22Rv1 (cell line): ENCODE measurements around the gene ELAC1.
A peak's percentile ranks its signal among the peaks of the same experiment; 100 is the strongest.

Experiments used
- H3K27ac ChIP-seq: fragments of 450-650 bp; 2 replicates; pipeline ENCODE4 v1.5.1; 2017
- ZFX ChIP-seq: fragments of 450-650 bp; IDR thresholded peaks from 2 replicates; pipeline ENCODE4 v1.6.1; 2017; ENCODE audit warnings: antibody characterized with exemption, borderline replicate concordance
- TF ChIP-seq, protein P1 (sequence below): fragments of 450-650 bp; IDR thresholded peaks from 2 replicates; pipeline ENCODE4 v1.5.1; 2017; ENCODE audit warnings: mild to moderate bottlenecking

The ELAC1 gene

DNA sequence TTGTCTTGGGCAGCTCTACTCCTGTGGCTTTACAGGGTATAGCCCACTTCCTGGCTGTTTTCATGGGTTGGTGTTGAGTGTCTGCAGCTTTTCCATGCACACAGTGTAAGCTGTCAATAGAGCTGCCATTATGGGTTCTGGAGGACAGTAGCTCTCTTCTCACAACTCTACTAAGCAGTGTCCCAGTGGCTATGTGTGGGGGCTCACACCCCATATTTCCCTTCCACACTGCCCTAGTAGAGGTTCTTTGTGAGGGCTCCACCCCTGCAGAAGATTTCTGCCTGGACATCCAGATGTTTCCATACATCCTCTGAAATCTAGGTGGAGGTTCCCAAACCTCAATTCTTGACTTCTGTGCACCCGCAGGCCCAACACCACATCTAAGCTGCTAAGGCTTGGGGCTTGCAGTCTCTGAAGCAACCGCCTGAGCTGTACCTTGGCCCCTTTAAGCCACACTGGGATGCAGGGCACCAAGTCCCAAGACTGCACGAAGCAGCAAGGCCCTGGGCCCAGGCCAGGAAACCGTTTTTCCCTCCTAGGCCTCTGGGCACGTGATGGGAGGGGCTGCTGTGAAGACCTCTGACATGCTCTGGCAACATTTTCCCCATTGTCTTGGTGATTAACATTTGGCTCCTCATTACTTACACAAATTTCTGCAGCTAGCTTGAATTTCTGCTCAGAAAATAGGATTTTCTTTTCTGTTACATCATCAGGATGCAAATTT lies 9.4 kb downstream of the ELAC1 start:
- no peak for TF ChIP-seq ZFX
- TF ChIP-seq, protein P1, sequence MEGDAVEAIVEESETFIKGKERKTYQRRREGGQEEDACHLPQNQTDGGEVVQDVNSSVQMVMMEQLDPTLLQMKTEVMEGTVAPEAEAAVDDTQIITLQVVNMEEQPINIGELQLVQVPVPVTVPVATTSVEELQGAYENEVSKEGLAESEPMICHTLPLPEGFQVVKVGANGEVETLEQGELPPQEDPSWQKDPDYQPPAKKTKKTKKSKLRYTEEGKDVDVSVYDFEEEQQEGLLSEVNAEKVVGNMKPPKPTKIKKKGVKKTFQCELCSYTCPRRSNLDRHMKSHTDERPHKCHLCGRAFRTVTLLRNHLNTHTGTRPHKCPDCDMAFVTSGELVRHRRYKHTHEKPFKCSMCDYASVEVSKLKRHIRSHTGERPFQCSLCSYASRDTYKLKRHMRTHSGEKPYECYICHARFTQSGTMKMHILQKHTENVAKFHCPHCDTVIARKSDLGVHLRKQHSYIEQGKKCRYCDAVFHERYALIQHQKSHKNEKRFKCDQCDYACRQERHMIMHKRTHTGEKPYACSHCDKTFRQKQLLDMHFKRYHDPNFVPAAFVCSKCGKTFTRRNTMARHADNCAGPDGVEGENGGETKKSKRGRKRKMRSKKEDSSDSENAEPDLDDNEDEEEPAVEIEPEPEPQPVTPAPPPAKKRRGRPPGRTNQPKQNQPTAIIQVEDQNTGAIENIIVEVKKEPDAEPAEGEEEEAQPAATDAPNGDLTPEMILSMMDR: no peak
- no peak overlapping the region for H3K27ac ChIP-seq

DNA sequence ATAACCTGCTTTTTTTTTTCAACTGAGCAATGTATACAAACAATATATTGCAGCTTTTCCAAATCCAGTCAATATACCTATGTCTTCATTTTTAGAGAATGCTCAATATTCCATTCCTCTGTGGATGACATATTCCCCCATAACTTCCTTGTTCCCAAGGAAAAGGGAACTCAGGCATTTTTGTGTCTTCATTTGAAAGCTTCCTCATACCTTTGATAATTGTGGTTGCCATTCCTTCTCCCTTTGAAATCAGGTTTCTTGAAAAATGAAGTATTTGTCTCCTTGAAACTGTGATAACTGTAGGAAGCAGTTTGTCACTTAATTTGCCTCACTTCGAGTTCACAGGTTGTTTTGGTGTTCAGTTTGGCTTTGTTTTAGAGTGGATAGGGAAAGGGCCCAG lies 13.5 kb downstream of the ELAC1 start:
- no peak overlapping the region for H3K27ac ChIP-seq
- TF ChIP-seq, protein P1: no peak
- TF ChIP-seq ZFX: no peak

DNA sequence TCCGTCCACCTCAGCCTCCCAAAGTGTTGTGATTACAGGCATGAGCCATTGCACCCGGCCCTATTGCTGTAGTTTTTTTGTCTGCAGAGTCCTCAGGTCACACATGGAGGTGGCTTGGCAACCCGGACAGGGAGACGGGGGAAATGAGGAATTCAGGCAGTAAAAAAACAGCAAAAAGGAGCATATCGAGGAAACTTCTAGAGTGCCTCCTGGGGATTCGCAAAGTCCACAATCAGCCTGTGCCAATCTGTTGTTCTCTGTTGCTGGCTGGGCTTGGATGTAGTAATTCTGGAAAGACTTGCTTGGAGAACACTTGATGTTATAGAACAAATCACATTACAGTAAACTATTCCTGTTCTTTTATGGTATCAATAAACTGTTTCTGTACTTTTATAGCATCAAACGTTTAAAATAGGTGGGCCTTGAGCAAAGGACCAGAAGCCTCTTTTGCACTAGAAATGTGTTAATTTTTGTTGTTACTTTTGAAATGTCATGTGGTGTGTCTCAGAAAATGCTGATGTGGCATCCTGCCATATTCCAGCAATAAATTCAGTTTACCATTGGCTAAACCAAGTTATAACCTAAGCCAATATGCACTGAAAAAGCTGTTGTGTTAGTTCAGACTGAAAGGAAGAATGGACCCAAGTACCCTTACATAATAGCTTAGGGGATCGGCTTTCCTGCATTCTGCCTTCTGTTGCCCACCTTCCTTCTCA lies 14.4 kb downstream of the ELAC1 start:
- TF ChIP-seq, protein P1: no peak
- TF ChIP-seq ZFX: no peak
- H3K27ac ChIP-seq: no peak overlapping the region

DNA sequence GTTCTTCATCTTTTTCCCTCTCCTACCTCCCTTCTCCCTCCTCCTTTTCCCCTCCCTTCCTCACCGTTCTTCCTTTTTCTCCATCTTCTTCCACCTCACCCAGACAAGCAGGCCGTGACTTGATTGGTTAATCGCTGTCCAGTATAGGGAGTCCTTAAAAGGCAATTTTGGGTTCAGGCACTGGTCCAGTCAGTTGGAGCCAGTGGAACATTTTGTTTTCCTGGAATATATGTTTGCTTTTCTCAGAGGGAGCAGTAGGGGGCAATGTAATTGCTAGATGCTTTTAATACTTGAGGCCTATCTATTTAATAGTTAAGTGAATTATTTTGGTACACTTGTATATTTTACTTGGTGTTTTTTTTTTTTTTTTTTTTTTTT lies 15.0 kb downstream of the ELAC1 start:
- TF ChIP-seq, protein P1: peak; percentile 27
- no peak for TF ChIP-seq ZFX
- no peak overlapping the region for H3K27ac ChIP-seq

DNA sequence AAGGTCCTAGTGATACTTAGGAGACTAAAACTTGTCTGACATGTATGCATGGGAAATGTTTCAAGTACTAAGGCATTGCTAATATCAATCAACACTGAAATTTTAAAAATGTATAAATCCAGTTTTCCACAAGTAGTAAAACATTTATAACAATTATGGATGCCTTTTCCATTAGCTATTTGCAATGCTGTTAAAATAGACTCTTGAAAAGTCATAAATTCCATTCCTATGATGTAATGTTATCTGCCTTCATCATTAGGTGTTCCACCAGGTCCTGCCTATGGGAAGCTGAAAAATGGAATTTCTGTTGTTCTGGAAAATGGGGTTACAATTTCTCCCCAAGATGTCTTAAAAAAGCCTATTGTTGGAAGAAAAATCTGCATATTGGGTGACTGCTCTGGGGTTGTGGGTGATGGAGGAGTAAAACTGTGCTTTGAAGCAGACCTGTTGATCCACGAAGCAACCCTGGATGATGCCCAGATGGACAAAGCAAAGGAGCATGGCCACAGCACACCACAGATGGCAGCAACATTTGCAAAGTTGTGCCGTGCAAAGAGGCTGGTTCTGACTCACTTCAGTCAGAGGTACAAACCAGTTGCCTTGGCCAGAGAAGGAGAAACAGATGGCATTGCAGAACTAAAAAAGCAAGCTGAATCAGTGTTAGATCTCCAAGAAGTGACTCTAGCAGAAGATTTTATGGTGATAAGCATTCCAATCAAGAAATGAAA lies 18.7 kb downstream of the ELAC1 start:
- no peak overlapping the region for H3K27ac ChIP-seq
- TF ChIP-seq ZFX: no peak
- TF ChIP-seq, protein P1: no peak

DNA sequence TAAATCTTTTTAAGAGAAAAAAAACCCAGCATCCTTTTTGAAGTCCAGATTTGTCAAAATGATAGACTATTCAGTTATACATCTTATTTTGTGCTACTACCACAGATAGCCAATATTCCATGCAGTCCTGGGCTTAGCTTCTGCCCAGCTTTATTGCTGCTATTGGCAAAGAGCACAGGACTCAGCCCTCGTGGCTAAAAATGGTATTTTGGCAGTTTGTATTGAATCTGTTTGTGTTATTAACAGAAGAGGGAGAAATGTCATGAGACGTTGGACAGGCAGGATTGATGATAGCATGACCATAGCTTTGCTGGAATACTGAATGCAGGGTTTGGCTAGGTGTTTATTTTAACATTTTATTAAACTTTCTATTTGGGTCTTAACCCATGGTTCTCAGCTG lies 19.4 kb downstream of the ELAC1 start:
- H3K27ac ChIP-seq: no peak overlapping the region
- TF ChIP-seq, protein P1: no peak

DNA sequence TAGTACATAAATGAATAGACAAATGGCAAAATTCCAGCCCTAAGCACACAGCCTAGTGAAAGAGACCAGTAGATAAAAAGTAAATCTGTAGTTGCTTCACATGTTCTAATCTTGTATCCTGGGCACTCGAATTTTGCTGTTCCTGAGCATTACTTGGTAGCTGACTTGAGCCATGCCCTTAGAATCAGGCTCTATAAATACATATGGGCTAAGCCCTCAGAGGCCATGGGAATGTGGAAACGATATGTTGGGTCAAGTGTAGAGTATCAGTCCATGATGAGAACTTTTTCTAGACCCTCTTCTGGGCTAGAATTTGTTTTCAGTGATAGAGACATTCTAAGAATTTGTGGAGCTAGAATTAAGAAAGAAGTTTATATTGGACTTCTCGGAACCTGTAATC lies 21.9 kb downstream of the ELAC1 start:
- no peak for TF ChIP-seq ZFX
- TF ChIP-seq, protein P1: no peak
- H3K27ac ChIP-seq: no peak overlapping the region
